Adrenal gland (tissue), 12 donors: ENCODE results near the gene ARHGEF10L. TPM values are rescaled to one million over a fixed set of nuclear protein-coding genes. Genes with fewer than 3 reads are reported as not detected.

Experiments used
- DNase-seq, 7 donors: peaks; one replicate each; pipeline ENCODE4 v3.0.0-alpha.2; 2019 to 2020
- H3K27ac ChIP-seq, 5 donors: fragments of 200-600 bp; sonication (generic) in 4 of 5; 1 replicate in 3 of 5; 2 replicates in 2 of 5; pipeline versions ENCODE4 v1.5.1 to v1.8.0; 2016 to 2020; ENCODE audit warnings: mild to moderate bottlenecking in 1 of 5
- H3K27me3 ChIP-seq: fragments of 200-600 bp; 2 replicates; pipeline ENCODE4 v1.8.0; 2021
- H3K36me3 ChIP-seq, 2 donors: fragments of 200-600 bp; replicated peaks in 1 of 2; 1 replicate in 1 of 2; 2 replicates in 1 of 2; pipeline versions ENCODE4 v1.5.1 to v1.8.0; 2018 to 2022
- H3K4me1 ChIP-seq, 2 donors: fragments of 200-600 bp; replicated peaks in 1 of 2; 1 replicate in 1 of 2; 2 replicates in 1 of 2; pipeline versions ENCODE4 v1.5.1 to v1.8.0; 2018 to 2021
- H3K4me3 ChIP-seq, 4 donors: fragments of 200-600 bp; sonication (generic) in 3 of 4; one replicate each; pipeline ENCODE4 v1.5.1; 2016 to 2018
- H3K9me3 ChIP-seq, 3 donors: fragments of 200-600 bp; sonication (generic) in 1 of 3; replicated peaks in 1 of 3; 1 replicate in 2 of 3; 2 replicates in 1 of 3; pipeline versions ENCODE4 v1.5.1 to v1.8.0; 2016 to 2021
- CTCF ChIP-seq, 6 experiments: fragments of 450-650 bp in 4 of 6; fragments of 200-600 bp in 2 of 6; sonication (generic) in 1 of 6; IDR thresholded peaks; 1 replicate in 5 of 6; 2 replicates in 1 of 6; pipeline versions ENCODE4 v1.5.1 to v1.8.0; 2016 to 2021; ENCODE audit warnings: antibody characterized with exemption in 6 of 6, mild to moderate bottlenecking in 2 of 6, moderate library complexity in 1 of 6
- POLR2A ChIP-seq, 2 donors: fragments of 450-650 bp; IDR thresholded peaks; one replicate each; pipeline ENCODE4 v1.6.1; 2017; ENCODE audit warnings: antibody characterized with exemption in 2 of 2, mild to moderate bottlenecking in 2 of 2, moderate library complexity in 1 of 2
- WGBS, 4 donors: extraction: QIAGEN DNeasy Blood & Tissue Kit in 2 of 4; methylation state at CpG; one replicate each; pipeline versions ENCODE4 v1.1.5 to v1.1.7; 2013 to 2017; 5-methylcytosine and 5-hydroxymethylcytosine counted together
- intact Hi-C, 2 donors: fragments of 100-400 bp; cut with DNase I; formaldehyde crosslinking; loops; one replicate each; pipeline versions ENCODE4 v1.14.1 to v1.15.0; 2022 to 2023
- polyA plus RNA-seq, 3 donors: library from polyadenylated mRNA; stranded (reverse); fragments of 200-250 nt in 2 of 3; fragments of 350-450 nt in 1 of 3; fragmentation: Illumina TruSeq in 1 of 3; extraction: RNeasy Lipid Tissue Mini Kit (QIAGEN cat#74804) in 1 of 3; gene quantifications; one replicate each; pipeline ENCODE4 v1.2.3, GENCODE V29; 2013 to 2014
- total RNA-seq, 9 donors: library from RNA; depleted of rRNA in 4 of 9; stranded (reverse); fragments of >200 nt in 4 of 9; fragments of 120-200 nt in 1 of 9; fragmentation: NEBNext Ultra II Directional in 1 of 9; extraction: Animal tissue kit (Norgen Biotek cat#: 25700) in 1 of 9; gene quantifications; one replicate each; pipeline versions ENCODE4 v1.1.0 to v1.2.4, GENCODE V29; 2013 to 2023
- donor health status: healthy with polysubstance abuse.
- donor health status: Bipolar disorder and iron deficiency.
- donor health status: DM: yes; HTN: yes; CAD: no.
- donor health status: DM: no; HTN: no; CAD: no.
- donor health status: DM: no; HTN: no; CAD: no.
- donor health status: DM: yes; HTN: yes; CAD: no.

Gene ARHGEF10L
- total and polyA plus RNA-seq, 12 donors: 1.7 to 54.9 (median 30.1) TPM

GRCh38 chr1:17596651-17597509 lies 57.4 kb downstream of the ARHGEF10L start:
- no peak overlapping the region for H3K4me3 ChIP-seq
- no peaks in the 10 kb centered on the region for H3K9me3 ChIP-seq
- WGBS, 4 donors: 70 to 85% (median 80%) methylated on average over 9 to 19 of the region's 19 CpGs
- TF ChIP-seq POLR2A (IDR thresholded peaks at IDR 0.05) (no peak), CTCF (IDR thresholded peaks at IDR 0.05) (no peak)
- no peak for DNase-seq
- intact Hi-C loops: no loop called here
- peak overlapping the region in 1 of 5 donors; percentile 56 for H3K27ac ChIP-seq
- no peaks in the 10 kb centered on the region for H3K27me3 ChIP-seq
- peaks cover 0 to 5% of the 10 kb centered on the region in 2 donors for H3K4me1 ChIP-seq
- no peaks in the 10 kb centered on the region for H3K36me3 ChIP-seq

GRCh38 chr1:17597651-17598050 lies 58.2 kb downstream of the ARHGEF10L start:
- intact Hi-C loops: no loop called here
- 91 to 97% (median 94%) methylated on average over 8 to 9 of the region's 9 CpGs for WGBS, 4 donors
- Histone ChIP-seq H3K9me3 (no peaks in the 10 kb centered on the region), H3K4me1 (peaks cover 0 to 5% of the 10 kb centered on the region in 2 donors), H3K4me3 (no peak overlapping the region), H3K27ac (peak overlapping the region in 1 of 5 donors; percentile 56), H3K36me3 (no peaks in the 10 kb centered on the region), H3K27me3 (no peaks in the 10 kb centered on the region)
- no peak for DNase-seq
- TF ChIP-seq CTCF (IDR thresholded peaks at IDR 0.05) (no peak), POLR2A (IDR thresholded peaks at IDR 0.05) (no peak)

GRCh38 chr1:17598251-17598650 lies 58.8 kb downstream of the ARHGEF10L start:
- no peaks in the 10 kb centered on the region for H3K9me3 ChIP-seq
- DNase-seq: no peak
- H3K4me1 ChIP-seq: peaks cover 0 to 5% of the 10 kb centered on the region in 2 donors
- no peaks in the 10 kb centered on the region for H3K27me3 ChIP-seq
- H3K36me3 ChIP-seq: no peaks in the 10 kb centered on the region
- intact Hi-C loops: no loop called here
- 91 to 100% (median 94%) methylated on average over 3 of the region's 3 CpGs for WGBS, 4 donors
- H3K27ac ChIP-seq: no peak overlapping the region
- TF ChIP-seq CTCF (IDR thresholded peaks at IDR 0.05): no peak
- TF ChIP-seq POLR2A (IDR thresholded peaks at IDR 0.05): no peak
- no peak overlapping the region for H3K4me3 ChIP-seq

GRCh38 chr1:17599291-17599953 lies 59.9 kb downstream of the ARHGEF10L start:
- H3K27ac ChIP-seq: no peak overlapping the region
- TF ChIP-seq CTCF (IDR thresholded peaks at IDR 0.05) (no peak), POLR2A (IDR thresholded peaks at IDR 0.05) (no peak)
- 87 to 91% (median 89%) methylated on average over 12 of the region's 12 CpGs for WGBS, 4 donors
- intact Hi-C loops: no loop called here
- no peaks in the 10 kb centered on the region for H3K27me3 ChIP-seq
- H3K9me3 ChIP-seq: no peaks in the 10 kb centered on the region
- H3K36me3 ChIP-seq: no peaks in the 10 kb centered on the region
- H3K4me1 ChIP-seq: no peaks in the 10 kb centered on the region
- H3K4me3 ChIP-seq: no peak overlapping the region
- DNase-seq: no peak
